GM12878 (cell line): ENCODE results near the gene RBM19. TPM values are rescaled to one million over a fixed set of nuclear protein-coding genes. Genes with fewer than 3 reads are reported as not detected.

ENCODE experiments used
- ATAC-seq: fragments of 200-7000 bp; cut with Tn5 transposase; 3 replicates; pipeline ENCODE4 v1.9.1; 2020; ENCODE audit warnings: mild to moderate bottlenecking, moderate library complexity
- BruUV-seq: library from RNA; stranded (reverse); fragments of 400-500 nt; replicated peaks from 2 replicates; lab custom pipeline; 2021; lab: Mats Ljungman, UMichigan
- CTCF ChIA-PET: fragments of 300-600 bp; sonication (Branson Sonifier 250); formaldehyde crosslinking; extraction: SDS; loops from one replicate; lab custom pipeline; 2021; ENCODE audit warnings: inconsistent platforms; lab: Yijun Ruan, JAX
- POLR2A ChIA-PET: fragments of 350-600 bp; formaldehyde crosslinking; extraction: SDS; loops from one replicate; lab custom pipeline; 2021; ENCODE audit warnings: inconsistent platforms; lab: Charles Lee
- RAD21 ChIA-PET: fragments of 300-600 bp; sonication (Branson Sonifier 250); formaldehyde crosslinking; loops from one replicate; lab custom pipeline; 2023; ENCODE audit warnings: antibody characterized with exemption; ENCODE audit not compliant: unreplicated experiment; lab: Charles Lee
- SMC1A ChIA-PET: fragments of 300-600 bp; sonication (Branson Sonifier 250); formaldehyde crosslinking; loops from one replicate; lab custom pipeline; 2023; ENCODE audit not compliant: unreplicated experiment, uncharacterized antibody; lab: Charles Lee
- DNase-seq: peaks from one replicate; pipeline ENCODE4 v3.0.0-alpha.2; 2011; ENCODE audit warnings: low read depth, low spot score
- FAIRE-seq: peaks from 3 replicates; lab custom pipeline; 2011; peaks lifted over from hg19 to GRCh38; lab: Jason Lieb, UNC
- H2AFZ ChIP-seq: 2 replicates; pipeline ENCODE4 v1.6.0; 2011; ENCODE audit warnings: low read depth, low read length, control low read depth; ENCODE audit not compliant: control insufficient read depth
- H3K27ac ChIP-seq: 2 replicates; pipeline ENCODE4 v1.5.1; 2011; ENCODE audit warnings: control low read depth; ENCODE audit not compliant: control insufficient read depth, insufficient read depth
- H3K27me3 ChIP-seq, 2 experiments: replicated peaks in 1 of 2; 2 replicates each; pipeline versions ENCODE4 v1.6.0 to v1.6.1; 2011; ENCODE audit warnings: low read length in 1 of 2; ENCODE audit not compliant: control insufficient read depth in 2 of 2, insufficient read depth in 2 of 2
- H3K36me3 ChIP-seq, 2 experiments: 2 replicates each; pipeline ENCODE4 v1.5.1; 2011; ENCODE audit warnings: low read length in 1 of 2; ENCODE audit not compliant: control insufficient read depth in 2 of 2, insufficient read depth in 2 of 2
- H3K4me1 ChIP-seq: 2 replicates; pipeline ENCODE4 v1.6.1; 2011; ENCODE audit warnings: mild to moderate bottlenecking, low read length, moderate library complexity, mixed read lengths; ENCODE audit not compliant: control insufficient read depth, insufficient read depth
- H3K4me2 ChIP-seq: 2 replicates; pipeline ENCODE4 v1.6.0; 2011; ENCODE audit warnings: control low read depth; ENCODE audit not compliant: control insufficient read depth, insufficient read depth
- H3K4me3 ChIP-seq: fragments of 200-600 bp; sonication (generic); 2 replicates; pipeline ENCODE4 v1.5.1; 2016
- H3K79me2 ChIP-seq: 2 replicates; pipeline ENCODE4 v1.6.0; 2011; ENCODE audit warnings: low read length; ENCODE audit not compliant: control insufficient read depth, insufficient read depth
- H3K9ac ChIP-seq: 2 replicates; pipeline ENCODE4 v1.8.0; 2011; ENCODE audit warnings: low read length, control low read depth, mixed read lengths; ENCODE audit not compliant: control insufficient read depth, insufficient read depth
- H3K9me3 ChIP-seq: replicated peaks from 3 replicates; pipeline ENCODE4 v1.5.1; 2011; ENCODE audit warnings: mild to moderate bottlenecking, low read length; ENCODE audit not compliant: control insufficient read depth, insufficient read depth
- H4K20me1 ChIP-seq: 2 replicates; pipeline ENCODE4 v1.6.0; 2011; ENCODE audit not compliant: control insufficient read depth, insufficient read depth
- BCL3 ChIP-seq: IDR thresholded peaks from 2 replicates; pipeline ENCODE4 v1.6.1; 2011; ENCODE audit warnings: borderline replicate concordance, low read depth, mild to moderate bottlenecking, moderate library complexity, low read length; ENCODE audit not compliant: insufficient read depth, poor library complexity, severe bottlenecking
- FOXM1 ChIP-seq: IDR thresholded peaks from 2 replicates; pipeline ENCODE4 v1.6.1; 2012; ENCODE audit warnings: low read depth, mild to moderate bottlenecking, inconsistent platforms, low read length, moderate library complexity
- YBX1 ChIP-seq: fragments of 450-650 bp; IDR thresholded peaks from 2 replicates; pipeline ENCODE4 v1.6.1; 2016; ENCODE audit warnings: antibody characterized with exemption
- ZBTB11 ChIP-seq: fragments of 450-650 bp; formaldehyde crosslinking; IDR thresholded peaks from 2 replicates; pipeline ENCODE4 v1.5.0; 2022; ENCODE audit warnings: mild to moderate bottlenecking, missing genetic modification characterization
- ZSCAN29 ChIP-seq: fragments of 450-650 bp; IDR thresholded peaks from 2 replicates; pipeline ENCODE4 v1.6.1; 2017; ENCODE audit warnings: mild to moderate bottlenecking, moderate library complexity
- WGBS: methylation state at CpG from one replicate; pipeline ENCODE4 v1.1.6; 2016; ENCODE audit warnings: low lambda C conversion rate; ENCODE audit not compliant: insufficient replicate concordance, insufficient coverage; ENCODE audit errors: missing lambda C conversion rate; 5-methylcytosine and 5-hydroxymethylcytosine counted together
- in situ Hi-C: fragments of 300-500 bp; cut with MboI; formaldehyde crosslinking; loops from 9 replicates; pipeline ENCODE4 v1.14.3; 2018; ENCODE audit warnings: mixed read lengths
- intact Hi-C: fragments of 100-400 bp; cut with micrococcal nuclease; formaldehyde crosslinking; loops from one replicate; pipeline ENCODE4 v1.14.2; 2022; ENCODE audit not compliant: unreplicated experiment
- polyA plus RNA-seq, 11 experiments: library from polyadenylated mRNA; depleted of rRNA in 4 of 11; unstranded in 6 of 11; stranded (reverse) in 5 of 11; fragments of >200 nt; fragmentation: Nextera tagmentation in 4 of 11; fragmentation: Illumina TruSeq in 1 of 11; extraction: Ambion mirVana in 4 of 11; extraction: Trizol in 1 of 11; gene quantifications; 1 replicate in 1 of 11; 2 replicates in 10 of 11; pipeline versions ENCODE4 v1.2.1 to v1.2.3, GENCODE V29; 2011 to 2016; ENCODE audit warnings: inconsistent platforms in 2 of 11, missing spikeins in 2 of 11, low read depth in 1 of 11
- total RNA-seq, 4 experiments: library from RNA; depleted of rRNA in 3 of 4; stranded (reverse); fragments of >200 nt in 3 of 4; fragmentation: Illumina TruSeq in 1 of 4; extraction: Trizol in 1 of 4; gene quantifications; 2 replicates each; pipeline versions ENCODE4 v1.2.1 to v1.2.3, GENCODE V29; 2013 to 2021

The RBM19 gene
- total and polyA plus RNA-seq, 10 of the 15 experiments (the other 5 are each of a cell fraction or from before 2014, with no cell fraction given) = 4.2 to 42.9 (median 28.4) TPM

GRCh38 chr12:113827539-113828114 lies 138.5 kb downstream of the RBM19 start:
- Histone ChIP-seq H3K79me2 (no peaks in the 10 kb centered on the region), H3K4me2 (no peak overlapping the region), H4K20me1 (no peaks in the 10 kb centered on the region), H3K9ac (no peak overlapping the region), H3K27ac (no peak overlapping the region), H3K4me1 (no peaks in the 10 kb centered on the region; the same call in 1 of the 2 replicates), H3K27me3 (no peaks in the 10 kb centered on the region), H3K36me3 (no peaks in the 10 kb centered on the region; a peak in 3 of 4 replicates), H3K4me3 (no peak overlapping the region), H3K9me3 (no peaks in the 10 kb centered on the region), H2AFZ (no peak overlapping the region)
- ChIA-PET RAD21 (no interaction called here), POLR2A (no interaction called here), CTCF (no interaction called here), SMC1A (no interaction called here)
- BruUV-seq = no TSS peak
- in situ Hi-C loops (no loop called here), intact Hi-C loops (no loop called here)
- DNase-seq (no peak), FAIRE-seq (no peak), ATAC-seq (no peak)
- TF ChIP-seq ZBTB11 (CRISPR knock-in tag) (no peak), FOXM1 (no peak), ZSCAN29 (no peak), YBX1 (no peak), BCL3 (no peak)
- WGBS = 97% methylated on average over 7 of the region's 11 CpGs
